ENCODE results near the gene KRTAP4-7.
"Not testable (repeated sequence)": the region's sequence is repeated elsewhere in the genome, so short reads cannot be mapped to it uniquely, and the experiment has no call there.

The KRTAP4-7 gene

DNA sequence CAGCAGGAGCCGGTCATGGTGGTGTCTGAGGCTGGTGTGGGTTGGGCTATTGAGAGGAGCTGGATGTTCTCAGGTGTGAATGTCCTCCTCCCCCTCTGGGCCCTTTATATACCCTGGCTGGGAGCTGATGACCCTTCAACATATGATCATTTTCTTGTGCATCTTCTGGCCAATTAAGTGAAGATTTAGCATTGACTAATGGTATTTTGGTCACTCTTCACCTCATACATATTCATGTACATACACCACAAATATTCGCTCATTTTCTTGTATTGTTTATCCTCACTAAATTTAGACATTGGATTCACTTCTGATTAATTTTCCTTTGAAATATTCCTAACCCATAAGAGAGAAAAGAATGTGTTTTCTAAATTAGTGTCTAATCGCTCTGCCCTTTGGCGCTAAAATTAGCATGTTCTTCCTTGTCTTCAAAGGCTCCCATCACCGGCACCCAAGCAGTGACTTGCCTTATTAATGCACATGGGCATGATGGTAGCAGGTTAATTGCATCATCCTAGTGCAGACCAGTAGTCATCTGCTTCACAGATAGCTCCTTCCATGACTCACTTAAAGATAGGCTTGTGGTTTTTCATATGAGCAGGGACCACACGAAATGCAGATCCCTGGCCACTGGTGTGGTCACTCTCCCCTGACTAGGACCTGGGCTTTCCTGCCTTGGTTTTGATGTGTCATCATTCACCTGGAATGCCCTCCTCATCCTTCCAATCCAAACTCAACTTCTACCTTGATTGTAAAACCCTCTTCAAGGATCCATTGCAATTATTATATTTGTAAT lies 17.9 kb upstream of the KRTAP4-7 start, which contains the start of gene KRTAP2-4:
KRTAP2-4 (minus strand) TSS at position 51 of the 796 bp plus-strand sequence; CDS start at position 17, 34 bp downstream.
- no peak for DNase-seq

GRCh38 chr17:41067281-41067680 lies 16.7 kb upstream of the KRTAP4-7 start:
- DNase-seq: no peak

GRCh38 chr17:41069031-41069430 lies 14.9 kb upstream of the KRTAP4-7 start:
- DNase-seq: no peak

DNA sequence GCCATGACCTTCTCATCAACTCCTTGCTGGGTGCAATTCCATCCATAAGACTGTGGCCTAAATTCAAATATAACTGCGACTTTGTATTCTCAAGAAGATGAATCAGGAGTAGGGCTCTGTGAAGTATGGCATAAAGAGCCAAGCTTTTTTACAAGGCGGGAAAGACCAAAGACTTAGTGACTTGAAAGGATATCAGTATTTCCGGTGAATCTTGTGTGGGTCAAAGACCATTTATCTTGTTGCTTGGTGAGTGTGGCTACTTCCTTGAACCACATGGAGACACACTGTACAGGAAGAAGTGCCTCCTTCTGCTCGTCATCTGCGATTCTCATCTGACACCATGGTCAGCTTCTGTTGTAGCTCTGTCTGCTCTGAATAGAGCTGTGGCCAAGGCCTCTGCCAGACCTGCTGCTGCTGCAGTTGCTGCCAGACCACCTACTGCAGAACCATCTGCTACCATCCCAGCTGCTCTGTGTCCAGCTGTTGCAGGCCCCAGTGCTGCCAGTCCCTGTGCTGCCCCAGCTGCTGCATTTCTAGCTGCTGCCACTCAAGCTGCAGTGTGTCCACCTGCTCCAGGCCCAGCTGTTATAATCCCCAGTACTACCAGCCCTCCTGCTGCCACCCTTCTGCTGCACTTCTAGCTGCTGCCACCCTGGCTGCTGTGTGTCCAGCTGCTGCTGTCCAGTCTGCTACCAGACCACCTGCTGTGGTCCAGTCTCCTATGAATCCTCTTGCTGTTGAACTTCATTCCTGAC lies 12.2 kb upstream of the KRTAP4-7 start:
- no peak for DNase-seq

DNA sequence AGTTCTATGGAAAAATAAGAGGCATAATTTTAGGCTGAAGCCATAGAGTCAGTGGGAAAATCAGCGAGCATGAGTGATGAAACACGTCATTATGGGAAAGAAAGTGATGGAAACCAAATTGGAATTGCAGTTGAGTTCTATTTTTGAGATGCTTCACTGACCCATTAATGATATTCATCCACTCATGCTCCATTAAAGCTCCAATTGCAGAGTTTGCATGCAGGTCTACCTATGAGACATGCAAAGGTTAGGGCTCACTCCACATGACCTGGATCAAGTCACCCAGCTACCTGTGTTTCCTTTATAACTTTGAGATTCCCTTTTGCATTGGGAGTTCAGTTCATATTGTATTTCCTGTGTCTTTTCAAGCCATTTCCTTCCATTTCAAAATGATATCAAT lies 10.3 kb upstream of the KRTAP4-7 start:
- DNase-seq: no peak

GRCh38 chr17:41076788-41077187 lies 7.2 kb upstream of the KRTAP4-7 start:
- no peak for DNase-seq

DNA sequence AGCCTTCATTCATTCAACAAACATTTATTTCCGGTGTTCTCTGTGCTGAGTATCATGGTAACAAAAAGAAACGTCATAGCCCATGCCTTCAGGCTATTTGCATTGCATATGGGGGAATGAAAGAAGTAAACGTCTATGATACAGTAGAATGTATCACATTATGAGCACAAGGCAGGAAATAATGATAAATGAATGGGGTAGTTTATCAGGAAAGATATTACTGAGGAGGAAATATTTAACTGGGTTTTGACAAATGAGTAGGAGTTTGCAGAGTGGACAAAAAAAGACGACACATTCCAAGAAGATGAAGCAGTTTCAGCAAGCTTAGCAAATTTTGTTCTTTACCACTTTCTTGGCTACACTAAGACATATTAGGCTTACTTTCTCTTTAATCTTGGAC lies 1.3 kb upstream of the KRTAP4-7 start:
- no peak for DNase-seq

DNA sequence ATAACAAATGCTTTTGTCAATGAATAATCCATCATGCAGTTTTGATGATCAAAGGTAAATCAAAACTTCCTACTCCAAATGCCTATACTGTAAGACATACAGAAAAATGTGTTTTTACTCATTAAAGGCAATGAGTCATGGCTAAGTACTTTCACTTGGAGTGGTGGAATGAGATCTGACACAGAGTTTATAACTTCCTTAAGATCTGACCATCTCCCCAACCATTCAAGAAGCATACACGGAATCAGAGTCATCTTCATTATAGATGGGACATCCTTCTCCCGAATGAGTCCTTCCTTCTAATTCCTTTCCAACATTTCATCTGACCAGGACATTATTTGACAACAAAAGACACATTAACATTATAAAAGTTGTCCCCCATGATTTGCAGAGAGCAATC lies 523 bp upstream of the KRTAP4-7 start:
- DNase-seq: not testable (repeated sequence)

- not testable (repeated sequence) for DNase-seq
These were observed 4.9 kb downstream of the KRTAP4-7 start for GRCh38 chr17:41088760-41089352.

GRCh38 chr17:41096055-41096454 lies 12.1 kb downstream of the KRTAP4-7 start:
- DNase-seq: no peak

DNA sequence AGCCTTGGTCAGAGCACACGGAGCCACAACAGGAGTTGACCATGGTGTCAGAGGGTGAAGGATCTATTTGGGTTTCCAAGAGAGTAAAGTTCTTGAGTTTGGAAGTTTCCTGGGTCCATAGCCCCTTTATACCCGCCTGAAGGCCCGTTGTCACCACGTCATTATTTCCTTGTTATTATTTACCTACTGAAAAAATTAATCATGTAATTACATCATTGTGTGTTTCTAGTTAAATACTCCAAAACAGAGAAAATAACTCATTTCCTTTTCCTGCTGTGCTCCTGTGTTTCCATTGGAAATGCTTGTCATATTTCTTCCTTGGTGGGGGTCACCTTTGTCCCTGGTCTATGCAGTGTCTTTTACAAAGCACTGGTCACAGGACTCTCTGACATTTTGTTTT lies 14.1 kb downstream of the KRTAP4-7 start, which contains the start of gene KRTAP4-8:
KRTAP4-8 (minus strand) TSS at position 101 of the 400 bp plus-strand sequence; CDS start at position 43, 58 bp downstream.
- no peak for DNase-seq

DNA sequence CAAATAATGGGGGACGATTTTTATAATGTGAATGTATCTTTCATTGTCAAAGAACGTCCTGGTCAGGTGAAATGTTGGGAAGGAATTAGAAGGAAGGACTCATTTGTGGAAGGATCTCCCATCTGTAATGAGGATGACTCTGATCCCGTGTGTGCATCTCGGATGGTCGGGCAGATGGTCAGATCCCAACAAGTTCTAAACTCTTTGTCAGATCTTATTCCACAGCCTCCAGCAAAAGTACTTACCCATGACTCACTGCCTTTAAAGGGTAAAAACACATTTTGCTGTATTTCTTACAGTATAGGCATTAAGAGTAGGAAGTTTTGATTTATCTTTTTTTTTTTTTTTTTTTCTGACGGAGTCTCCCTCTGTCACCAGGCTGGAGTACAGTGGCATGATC lies 14.5 kb downstream of the KRTAP4-7 start:
- no peak for DNase-seq

- not testable (repeated sequence) for DNase-seq
These were observed 15.9 kb downstream of the KRTAP4-7 start for GRCh38 chr17:41099682-41100480.

DNA sequence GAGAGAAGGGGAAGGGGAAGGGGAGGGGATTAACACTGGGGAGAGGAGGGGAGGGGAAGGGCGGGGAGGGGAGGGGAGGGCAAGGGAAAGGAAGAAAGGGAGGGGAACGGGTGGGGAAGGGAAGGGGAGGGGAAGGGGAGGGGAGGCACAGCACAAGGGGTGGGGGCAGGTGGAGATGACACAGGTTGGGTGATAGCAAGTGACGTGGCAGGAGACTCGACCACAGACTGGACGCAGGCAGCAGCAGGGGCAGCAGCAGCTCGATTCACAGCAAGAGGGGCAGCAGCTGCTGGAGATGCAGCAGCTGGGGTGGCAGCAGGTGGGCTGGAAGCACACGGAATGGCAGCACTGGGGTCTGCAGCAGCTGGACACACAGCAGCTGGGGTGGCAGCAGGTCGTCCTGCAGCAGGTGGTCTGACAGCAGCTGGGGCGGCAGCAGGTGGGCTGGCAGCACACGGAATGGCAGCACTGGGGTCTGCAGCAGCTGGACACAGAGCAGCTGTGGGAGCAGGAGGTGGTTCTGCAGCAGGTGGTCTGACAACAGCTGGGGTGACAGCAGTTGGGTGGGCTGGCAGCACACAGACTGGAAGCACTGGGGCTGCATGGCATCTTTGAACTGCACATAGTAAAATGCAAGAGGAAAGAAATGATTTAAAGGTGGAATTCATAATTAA lies 17.8 kb downstream of the KRTAP4-7 start, which contains the start of gene KRTAP4-16:
KRTAP4-16 (minus strand) TSS at position 624 of the 674 bp plus-strand sequence; CDS start at position 624, 0 bp downstream.
- no peak for DNase-seq

GRCh38 chr17:41103896-41104295 lies 19.9 kb downstream of the KRTAP4-7 start:
- DNase-seq: no peak

- DNase-seq: not testable (repeated sequence)
These were observed 20.6 kb downstream of the KRTAP4-7 start for GRCh38 chr17:41104386-41105038.

GRCh38 chr17:41105347-41105746 lies 21.4 kb downstream of the KRTAP4-7 start, which contains the start of gene KRTAP4-9:
Gene KRTAP4-9 (plus strand): TSS chr17:41105389. CDS start chr17:41105389, 0 bp downstream.
- DNase-seq: not testable (repeated sequence)

- DNase-seq: no peak
These were observed 24.0 kb downstream of the KRTAP4-7 start for GRCh38 chr17:41107941-41108450.

- not testable (repeated sequence) for DNase-seq
These were observed 24.9 kb downstream of the KRTAP4-7 start for GRCh38 chr17:41108728-41109386.
